NB4 (cell line): ENCODE data around the gene ABCA6.

ENCODE experiments used
- CTCF ChIP-seq: IDR thresholded peaks from one replicate; pipeline ENCODE4 v1.5.1; 2012; ENCODE audit warnings: low read depth, low read length
- MYC ChIP-seq: IDR thresholded peaks from 2 replicates; pipeline ENCODE4 v1.6.1; 2011; ENCODE audit warnings: low read depth, low read length
- POLR2A ChIP-seq: IDR thresholded peaks from 2 replicates; pipeline ENCODE4 v1.6.1; 2011; ENCODE audit warnings: mild to moderate bottlenecking; ENCODE audit not compliant: insufficient read length; ENCODE audit errors: extremely low read depth

- no peak for TF ChIP-seq CTCF
- no peak for TF ChIP-seq MYC
- no peak for TF ChIP-seq POLR2A
These were observed 10.9 kb downstream of the ABCA6 start for GRCh38 chr17:69130627-69131296.
